ENCODE measurements around the gene RGS6. TPM values are rescaled to one million over a fixed set of nuclear protein-coding genes. Genes with fewer than 3 reads are reported as not detected.

Gene RGS6
- total and polyA plus RNA-seq, 4 donors = 0.06 to 5.3 (median 0.17) TPM; not detected in 1

DNA sequence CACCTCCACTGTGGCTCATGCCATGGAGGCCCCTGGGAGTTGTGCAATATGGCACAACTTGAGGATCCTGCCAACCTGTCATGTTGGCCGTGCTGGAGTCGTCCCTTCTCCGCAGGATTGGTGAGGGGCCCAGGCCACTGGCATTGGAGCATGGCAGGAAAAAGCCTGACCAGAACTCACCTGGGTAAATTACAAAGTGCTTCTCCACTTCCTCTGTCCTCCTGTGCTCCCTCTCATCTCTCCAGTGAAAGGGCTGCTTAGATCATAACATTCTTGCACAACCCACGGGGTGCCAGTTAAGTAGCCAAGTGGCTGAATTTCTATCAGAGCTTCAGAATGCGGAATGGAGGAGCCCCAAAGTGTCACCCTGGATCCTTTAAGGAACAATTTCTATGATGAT lies 580.7 kb downstream of the RGS6 start:
- Histone ChIP-seq H3K27me3 (ENCODE audit: control insufficient read depth in 4 of 4, insufficient read depth in 4 of 4, low read length in 3 of 4) (no peaks in the 10 kb centered on the region), H3K36me3 (ENCODE audit: control insufficient read depth in 4 of 4, insufficient read depth in 3 of 4, low read depth in 1 of 4, low read length in 3 of 4) (no peaks in the 10 kb centered on the region), H3K27ac (ENCODE audit: low read depth in 1 of 2, low read length in 2 of 2) (no peak overlapping the region), H3K4me3 (ENCODE audit: low read depth in 1 of 3, low read length in 3 of 3) (no peak overlapping the region), H3K4me1 (ENCODE audit: control insufficient read depth in 4 of 4, insufficient read depth in 4 of 4, low read length in 3 of 4) (peaks cover 0 to 4% (median 2%) of the 10 kb centered on the region in 4 donors), H3K9ac (ENCODE audit: low read depth in 1 of 2, low read length in 2 of 2) (no peak overlapping the region), H3K9me3 (ENCODE audit: control insufficient read depth in 4 of 4, low read length in 3 of 4) (no peaks in the 10 kb centered on the region)
- no peak for TF ChIP-seq GABPA (IDR thresholded peaks at IDR 0.05 in 1 of 2, conservative IDR thresholded peaks at IDR 0.05 in 1 of 2)
- no peak for DNase-seq (ENCODE audit: low spot score)
- 81% methylated on average over 5 of the region's 5 CpGs for WGBS

DNA sequence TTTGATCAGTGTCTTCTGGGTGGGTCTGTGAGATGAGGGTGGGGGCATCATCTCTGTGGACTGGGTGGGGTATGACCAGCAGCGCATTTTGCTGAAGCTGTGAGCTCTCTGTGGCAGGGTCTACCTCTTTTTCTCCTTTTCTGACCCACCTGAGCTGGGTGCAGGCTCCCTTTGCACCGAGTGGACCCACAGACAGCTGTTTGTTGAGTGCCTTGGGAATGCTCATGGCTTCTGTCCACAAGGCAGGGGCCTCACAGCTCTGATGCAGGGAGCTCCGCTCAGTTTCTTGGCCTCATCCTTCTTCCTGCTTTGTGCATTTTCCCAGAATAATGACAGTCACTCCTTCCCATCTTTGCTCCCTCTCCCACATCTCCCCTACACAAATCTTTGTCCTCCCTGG lies 581.1 kb downstream of the RGS6 start:
- 87% methylated on average over 3 of the region's 3 CpGs for WGBS
- no peaks in the 10 kb centered on the region for H3K27me3 ChIP-seq (ENCODE audit: control insufficient read depth in 4 of 4, insufficient read depth in 4 of 4, low read length in 3 of 4)
- no peak for DNase-seq (ENCODE audit: low spot score)

More for the DNA sequence above, 581.1 kb downstream of the RGS6 start:
- TF ChIP-seq RAD21 (IDR thresholded peaks at IDR 0.05) (no peak), SP1 (IDR thresholded peaks at IDR 0.05) (no peak), CTCF (IDR thresholded peaks at IDR 0.05; ENCODE audit: low read depth, low read length, missing input control) (no peak), JUND (IDR thresholded peaks at IDR 0.05) (no peak), ZBTB33 (IDR thresholded peaks at IDR 0.05) (no peak), TAF1 (conservative IDR thresholded peaks at IDR 0.05) (no peak), HNF4A (conservative IDR thresholded peaks at IDR 0.05) (no peak), FOXA2 (IDR thresholded peaks at IDR 0.05) (no peak), ATF3 (IDR thresholded peaks at IDR 0.05) (no peak), HNF4G (IDR thresholded peaks at IDR 0.05) (no peak), GABPA (IDR thresholded peaks at IDR 0.05 in 1 of 2, conservative IDR thresholded peaks at IDR 0.05 in 1 of 2) (no peak)
- Histone ChIP-seq H3K27ac (ENCODE audit: low read depth in 1 of 2, low read length in 2 of 2) (no peak overlapping the region), H3K4me3 (ENCODE audit: low read depth in 1 of 3, low read length in 3 of 3) (no peak overlapping the region), H3K9ac (ENCODE audit: low read depth in 1 of 2, low read length in 2 of 2) (no peak overlapping the region), H3K4me1 (ENCODE audit: control insufficient read depth in 4 of 4, insufficient read depth in 4 of 4, low read length in 3 of 4) (peaks cover 0 to 4% (median 2%) of the 10 kb centered on the region in 4 donors), H3K36me3 (ENCODE audit: control insufficient read depth in 4 of 4, insufficient read depth in 3 of 4, low read depth in 1 of 4, low read length in 3 of 4) (no peaks in the 10 kb centered on the region), H3K9me3 (ENCODE audit: control insufficient read depth in 4 of 4, low read length in 3 of 4) (no peaks in the 10 kb centered on the region)
